NCI-H1694 (cell line): ENCODE results near the gene B9D1.

ENCODE experiments used
- DNase-seq: peaks from one replicate; lab custom pipeline; 2025; lab: John Stamatoyannopoulos, UW

Gene B9D1

GRCh38 chr17:19337712-19338023 lies 24.9 kb downstream of the B9D1 start:
- DNase-seq, result no peak

- DNase-seq, result no peak
These were observed 25.4 kb downstream of the B9D1 start for GRCh38 chr17:19336938-19337711.

- no peak for DNase-seq
These were observed 26.4 kb downstream of the B9D1 start for GRCh38 chr17:19335951-19336631.

GRCh38 chr17:19334331-19334730 lies 28.2 kb downstream of the B9D1 start:
- DNase-seq, result no peak

- no peak for DNase-seq
These were observed 28.7 kb downstream of the B9D1 start for GRCh38 chr17:19333736-19334290.

GRCh38 chr17:19333132-19333440 lies 29.4 kb downstream of the B9D1 start:
- no peak for DNase-seq

- no peak for DNase-seq
These were observed 30.0 kb downstream of the B9D1 start for GRCh38 chr17:19332371-19333131.

- no peak for DNase-seq
These were observed 30.8 kb downstream of the B9D1 start for GRCh38 chr17:19331543-19332245.

GRCh38 chr17:19331134-19331533 lies 31.4 kb downstream of the B9D1 start:
- DNase-seq, result no peak

GRCh38 chr17:19330271-19330670 lies 32.3 kb downstream of the B9D1 start:
- no peak for DNase-seq

GRCh38 chr17:19329839-19330238 lies 32.7 kb downstream of the B9D1 start:
- no peak for DNase-seq

GRCh38 chr17:19329136-19329535 lies 33.4 kb downstream of the B9D1 start:
- no peak for DNase-seq

GRCh38 chr17:19328441-19329061 lies 34.0 kb downstream of the B9D1 start:
- no peak for DNase-seq

- no peak for DNase-seq
These were observed 35.3 kb downstream of the B9D1 start for GRCh38 chr17:19327031-19327783.

GRCh38 chr17:19325542-19325941 lies 37.0 kb downstream of the B9D1 start:
- DNase-seq, result no peak

- DNase-seq, result no peak
These were observed 39.7 kb downstream of the B9D1 start for GRCh38 chr17:19322861-19323260.

- no peak for DNase-seq
These were observed 40.4 kb downstream of the B9D1 start for GRCh38 chr17:19322129-19322505.

GRCh38 chr17:19321481-19322128 lies 40.9 kb downstream of the B9D1 start:
- DNase-seq, result no peak

- no peak for DNase-seq
These were observed 41.6 kb downstream of the B9D1 start for GRCh38 chr17:19320876-19321275.

GRCh38 chr17:19319771-19320505 lies 42.6 kb downstream of the B9D1 start:
- no peak for DNase-seq
